Measurements from ENCODE around the gene HBEGF.

The HBEGF gene

GRCh38 chr5:140293849-140294100 is 52.6 kb downstream of the HBEGF start:
- Histone ChIP-seq H3K36me3 (peaks cover 22% of the 10 kb centered on the region), H3K27ac (no peak overlapping the region), H3K9me3 (ENCODE audit: severe bottlenecking) (no peaks in the 10 kb centered on the region), H3K27me3 (ENCODE audit: insufficient read depth, low read depth, severe bottlenecking) (no peaks in the 10 kb centered on the region), H3K4me3 (ENCODE audit: low read depth, low read length) (no peak overlapping the region)
- DNase-seq = no peak
- TF ChIP-seq CTCF (IDR thresholded peaks at IDR 0.05; ENCODE audit: low read depth, low read length) = no peak

- DNase-seq = no peak
- Histone ChIP-seq H3K4me3 (ENCODE audit: low read depth, low read length) (no peak overlapping the region), H3K36me3 (peaks cover 16% of the 10 kb centered on the region), H3K27me3 (ENCODE audit: insufficient read depth, low read depth, severe bottlenecking) (no peaks in the 10 kb centered on the region), H3K27ac (no peak overlapping the region), H3K9me3 (ENCODE audit: severe bottlenecking) (no peaks in the 10 kb centered on the region)
- no peak for TF ChIP-seq CTCF (IDR thresholded peaks at IDR 0.05; ENCODE audit: low read depth, low read length)
These were observed 53.1 kb downstream of the HBEGF start for GRCh38 chr5:140293091-140293848.

- no peaks in the 10 kb centered on the region for H3K27me3 ChIP-seq (ENCODE audit: insufficient read depth, low read depth, severe bottlenecking)
- no peak for DNase-seq
These were observed 54.0 kb downstream of the HBEGF start for GRCh38 chr5:140292212-140293036.

GRCh38 chr5:140287801-140288521 is 58.4 kb downstream of the HBEGF start:
- DNase-seq = no peak
- H3K27ac ChIP-seq = no peak overlapping the region
- no peak for TF ChIP-seq CTCF (IDR thresholded peaks at IDR 0.05; ENCODE audit: low read depth, low read length)
- H3K36me3 ChIP-seq = peaks cover 3% of the 10 kb centered on the region; the same call in 1 of the 2 replicates
- no peaks in the 10 kb centered on the region for H3K27me3 ChIP-seq (ENCODE audit: insufficient read depth, low read depth, severe bottlenecking)
- H3K9me3 ChIP-seq (ENCODE audit: severe bottlenecking) = no peaks in the 10 kb centered on the region
- no peak overlapping the region for H3K4me3 ChIP-seq (ENCODE audit: low read depth, low read length)

More at GRCh38 chr5:140292212-140293036, 54.0 kb downstream of the HBEGF start:
- no peak overlapping the region for H3K27ac ChIP-seq
- no peaks in the 10 kb centered on the region for H3K9me3 ChIP-seq (ENCODE audit: severe bottlenecking)
- H3K4me3 ChIP-seq (ENCODE audit: low read depth, low read length) = no peak overlapping the region
- H3K36me3 ChIP-seq = peaks cover 11% of the 10 kb centered on the region
- no peak for TF ChIP-seq CTCF (IDR thresholded peaks at IDR 0.05; ENCODE audit: low read depth, low read length)

- Histone ChIP-seq H3K4me3 (ENCODE audit: low read depth, low read length) (no peak overlapping the region), H3K27ac (no peak overlapping the region), H3K36me3 (no peaks in the 10 kb centered on the region), H3K9me3 (ENCODE audit: severe bottlenecking) (no peaks in the 10 kb centered on the region), H3K27me3 (ENCODE audit: insufficient read depth, low read depth, severe bottlenecking) (no peaks in the 10 kb centered on the region)
- no peak for TF ChIP-seq CTCF (IDR thresholded peaks at IDR 0.05; ENCODE audit: low read depth, low read length)
- no peak for DNase-seq
These were observed 60.0 kb downstream of the HBEGF start for GRCh38 chr5:140286424-140286823.

All from WERI-Rb-1 (cell line).